ENCODE data around the gene AGMO. TPM values are rescaled to one million over a fixed set of nuclear protein-coding genes. Genes with fewer than 3 reads are reported as not detected.

The AGMO gene
- total and polyA plus RNA-seq, 2 experiments from 2014 or later, result 6.5 to 7.3 TPM

DNA sequence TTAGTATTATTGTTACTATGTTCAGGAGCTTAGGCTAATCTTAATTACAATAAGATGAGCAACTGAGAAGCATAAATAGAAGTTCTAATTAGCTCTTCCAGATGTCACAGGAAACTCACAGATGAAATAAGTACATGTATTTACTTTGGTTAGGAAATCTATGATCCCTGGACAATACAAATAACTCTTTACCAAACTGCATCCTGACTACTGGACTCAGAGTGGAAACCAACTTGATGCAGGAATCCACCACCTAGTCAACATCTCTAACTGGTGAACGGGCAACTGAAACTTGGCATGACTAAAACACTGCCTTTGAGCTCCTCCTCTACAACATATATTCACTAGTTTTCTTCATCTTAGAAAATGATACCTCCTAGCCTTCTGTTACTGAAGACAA, 193.2 kb downstream of the AGMO start:
- TF ChIP-seq EZH2 (IDR thresholded peaks at IDR 0.05; ENCODE audit: borderline replicate concordance), result no peak
- no peak for TF ChIP-seq EZH2phosphoT487 (IDR thresholded peaks at IDR 0.05; ENCODE audit: low read depth, severe bottlenecking, unreplicated experiment)
- TF ChIP-seq, protein P1, sequence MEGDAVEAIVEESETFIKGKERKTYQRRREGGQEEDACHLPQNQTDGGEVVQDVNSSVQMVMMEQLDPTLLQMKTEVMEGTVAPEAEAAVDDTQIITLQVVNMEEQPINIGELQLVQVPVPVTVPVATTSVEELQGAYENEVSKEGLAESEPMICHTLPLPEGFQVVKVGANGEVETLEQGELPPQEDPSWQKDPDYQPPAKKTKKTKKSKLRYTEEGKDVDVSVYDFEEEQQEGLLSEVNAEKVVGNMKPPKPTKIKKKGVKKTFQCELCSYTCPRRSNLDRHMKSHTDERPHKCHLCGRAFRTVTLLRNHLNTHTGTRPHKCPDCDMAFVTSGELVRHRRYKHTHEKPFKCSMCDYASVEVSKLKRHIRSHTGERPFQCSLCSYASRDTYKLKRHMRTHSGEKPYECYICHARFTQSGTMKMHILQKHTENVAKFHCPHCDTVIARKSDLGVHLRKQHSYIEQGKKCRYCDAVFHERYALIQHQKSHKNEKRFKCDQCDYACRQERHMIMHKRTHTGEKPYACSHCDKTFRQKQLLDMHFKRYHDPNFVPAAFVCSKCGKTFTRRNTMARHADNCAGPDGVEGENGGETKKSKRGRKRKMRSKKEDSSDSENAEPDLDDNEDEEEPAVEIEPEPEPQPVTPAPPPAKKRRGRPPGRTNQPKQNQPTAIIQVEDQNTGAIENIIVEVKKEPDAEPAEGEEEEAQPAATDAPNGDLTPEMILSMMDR (IDR thresholded peaks at IDR 0.05; ENCODE audit: poor library complexity), result no peak
- H3K4me3 ChIP-seq, result no peak overlapping the region
- no peaks in the 10 kb centered on the region for H3K4me1 ChIP-seq (ENCODE audit: insufficient read depth)
- WGBS (ENCODE audit: low lambda C conversion rate, missing lambda C conversion rate), result 92% methylated on average over 1 of the region's 1 CpG
- H3K9me3 ChIP-seq (ENCODE audit: low read depth), result no peaks in the 10 kb centered on the region
- no peak overlapping the region for H3K27ac ChIP-seq
- no peak overlapping the region for H3K4me2 ChIP-seq
- no peaks in the 10 kb centered on the region for H3K36me3 ChIP-seq (replicated peaks; ENCODE audit: insufficient read depth, low read depth)
- no peak overlapping the region for H2AFZ ChIP-seq
- H3K27me3 ChIP-seq, result no peaks in the 10 kb centered on the region
- no peaks in the 10 kb centered on the region for H3K9me2 ChIP-seq (replicated peaks; ENCODE audit: insufficient read depth)
- no peaks in the 10 kb centered on the region for H3K79me2 ChIP-seq
- H4K20me1 ChIP-seq (ENCODE audit: insufficient read depth, poor library complexity, severe bottlenecking), result no peaks in the 10 kb centered on the region
- no peak for DNase-seq (ENCODE audit: low spot score)

DNA sequence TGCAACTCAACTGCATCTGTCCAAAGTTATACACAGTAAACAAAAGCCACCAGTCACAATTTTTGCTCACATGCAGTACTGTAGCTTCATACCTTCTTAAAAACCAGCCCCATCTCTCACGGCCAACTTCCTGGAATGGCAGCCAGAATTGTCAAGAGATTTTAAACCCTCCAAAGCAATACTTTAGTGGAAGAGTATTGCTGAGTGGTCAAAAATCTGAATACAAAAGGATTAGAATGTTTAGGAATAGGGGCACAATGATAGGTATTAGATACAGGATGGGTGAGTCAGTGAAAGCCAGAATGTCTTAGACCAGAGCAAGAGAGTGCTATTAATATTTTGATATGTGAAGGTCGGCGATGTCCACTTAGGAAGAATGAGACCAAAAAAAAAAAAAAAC, 193.9 kb downstream of the AGMO start:
- Histone ChIP-seq H2AFZ (no peak overlapping the region), H4K20me1 (ENCODE audit: insufficient read depth, poor library complexity, severe bottlenecking) (no peaks in the 10 kb centered on the region), H3K4me3 (no peak overlapping the region), H3K27me3 (no peaks in the 10 kb centered on the region), H3K4me1 (ENCODE audit: insufficient read depth) (no peaks in the 10 kb centered on the region), H3K9me2 (replicated peaks; ENCODE audit: insufficient read depth) (no peaks in the 10 kb centered on the region), H3K79me2 (no peaks in the 10 kb centered on the region), H3K36me3 (replicated peaks; ENCODE audit: insufficient read depth, low read depth) (no peaks in the 10 kb centered on the region), H3K27ac (no peak overlapping the region), H3K4me2 (no peak overlapping the region), H3K9me3 (ENCODE audit: low read depth) (no peaks in the 10 kb centered on the region)
- DNase-seq (ENCODE audit: low spot score), result no peak
- TF ChIP-seq, protein P1 (IDR thresholded peaks at IDR 0.05; ENCODE audit: poor library complexity), result no peak
- TF ChIP-seq EZH2phosphoT487 (IDR thresholded peaks at IDR 0.05; ENCODE audit: low read depth, severe bottlenecking, unreplicated experiment) (no peak), EZH2 (IDR thresholded peaks at IDR 0.05; ENCODE audit: borderline replicate concordance) (no peak)
- WGBS (ENCODE audit: low lambda C conversion rate, missing lambda C conversion rate), result 97% methylated on average over 3 of the region's 3 CpGs

DNA sequence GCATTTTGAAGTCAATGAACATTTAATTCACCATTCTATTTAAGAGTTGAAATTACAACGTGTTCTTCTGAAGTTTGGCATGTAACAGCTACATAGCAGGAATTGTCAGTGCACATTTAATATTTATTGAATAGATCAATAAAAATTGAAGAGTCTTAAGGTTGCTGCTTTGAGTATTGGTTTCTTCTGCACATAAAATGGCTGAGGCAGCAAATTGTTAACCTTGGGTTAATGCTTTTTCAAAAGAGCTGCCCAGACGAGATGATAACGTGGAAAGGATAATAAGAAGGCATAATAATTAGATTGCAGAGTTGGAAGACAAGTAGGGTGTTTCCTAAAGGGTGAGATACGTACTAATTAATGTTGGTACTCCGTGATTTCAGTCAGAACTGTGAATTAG, 203.7 kb downstream of the AGMO start:
- Histone ChIP-seq H3K79me2 (no peaks in the 10 kb centered on the region), H3K4me1 (ENCODE audit: insufficient read depth) (no peaks in the 10 kb centered on the region), H3K27me3 (no peaks in the 10 kb centered on the region), H3K4me2 (no peak overlapping the region), H4K20me1 (ENCODE audit: insufficient read depth, poor library complexity, severe bottlenecking) (no peaks in the 10 kb centered on the region), H3K9me2 (replicated peaks; ENCODE audit: insufficient read depth) (no peaks in the 10 kb centered on the region), H3K36me3 (replicated peaks; ENCODE audit: insufficient read depth, low read depth) (no peaks in the 10 kb centered on the region), H2AFZ (no peak overlapping the region), H3K4me3 (no peak overlapping the region), H3K9me3 (ENCODE audit: low read depth) (no peaks in the 10 kb centered on the region), H3K27ac (no peak overlapping the region)
- 88% methylated on average over 5 of the region's 5 CpGs for WGBS (ENCODE audit: low lambda C conversion rate, missing lambda C conversion rate)
- no peak for DNase-seq (ENCODE audit: low spot score)
- no peak for TF ChIP-seq EZH2phosphoT487 (IDR thresholded peaks at IDR 0.05; ENCODE audit: low read depth, severe bottlenecking, unreplicated experiment)
- TF ChIP-seq, protein P1 (IDR thresholded peaks at IDR 0.05; ENCODE audit: poor library complexity), result no peak
- TF ChIP-seq EZH2 (IDR thresholded peaks at IDR 0.05; ENCODE audit: borderline replicate concordance), result no peak

Data from hepatocyte (in vitro differentiated cells).